Upper lobe of left lung (tissue), 4 donors: ENCODE data around the gene CD163L1.
"Not testable (repeated sequence)": the region's sequence is repeated elsewhere in the genome, so short reads cannot be mapped to it uniquely, and the experiment has no call there.

Experiments
- EP300 ChIP-seq, 4 donors: sonication (generic); formaldehyde crosslinking; IDR thresholded peaks; one replicate each; pipeline ENCODE4 v1.5.1; 2017; ENCODE audit warnings: antibody characterized with exemption in 4 of 4, control low read depth in 2 of 4
- POLR2A ChIP-seq, 4 donors: fragments of 450-650 bp; IDR thresholded peaks; one replicate each; pipeline ENCODE4 v1.5.1; 2016 to 2017; ENCODE audit warnings: antibody characterized with exemption in 4 of 4, mild to moderate bottlenecking in 2 of 4
- TF ChIP-seq, protein P1 (sequence below), 6 experiments: fragments of 450-650 bp in 4 of 6; fragments of 200-600 bp in 2 of 6; sonication (generic) in 2 of 6; IDR thresholded peaks; one replicate each; pipeline ENCODE4 v1.5.1; 2016 to 2019; ENCODE audit warnings: antibody characterized with exemption in 6 of 6

DNA sequence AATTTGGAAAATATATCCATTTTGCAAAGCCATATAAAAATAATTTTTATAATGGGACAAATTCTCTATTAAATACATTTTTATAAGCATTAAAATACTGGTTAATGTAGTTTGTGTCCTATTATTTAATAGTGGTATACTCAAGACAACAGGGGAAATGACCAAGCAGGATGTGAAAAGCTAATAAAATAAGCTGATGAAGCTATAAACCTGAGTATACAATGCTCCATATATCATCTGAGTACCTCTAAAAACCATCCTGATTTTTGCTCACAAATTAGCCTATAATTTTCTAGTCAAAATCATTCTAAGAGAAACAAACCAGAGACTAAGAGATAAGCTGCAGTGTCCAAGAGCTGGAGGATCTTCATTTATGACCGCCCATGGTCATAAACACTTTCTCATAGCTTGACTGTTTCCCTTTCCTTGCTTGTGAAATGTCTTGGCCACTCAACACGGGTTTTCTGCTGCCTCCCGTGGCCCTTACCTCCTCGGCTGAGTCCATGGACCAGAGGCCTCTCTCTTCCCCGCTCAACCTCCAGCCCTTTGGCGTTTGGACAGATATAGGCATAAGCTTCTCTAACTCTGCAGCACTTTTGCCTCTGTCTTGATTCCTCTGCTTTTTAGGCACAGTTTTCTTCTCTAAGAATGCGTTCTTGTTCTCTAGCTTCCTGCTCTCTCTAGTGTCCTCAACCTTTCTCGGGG is 5.5 kb downstream of the CD163L1 start:
- TF ChIP-seq, protein P1, sequence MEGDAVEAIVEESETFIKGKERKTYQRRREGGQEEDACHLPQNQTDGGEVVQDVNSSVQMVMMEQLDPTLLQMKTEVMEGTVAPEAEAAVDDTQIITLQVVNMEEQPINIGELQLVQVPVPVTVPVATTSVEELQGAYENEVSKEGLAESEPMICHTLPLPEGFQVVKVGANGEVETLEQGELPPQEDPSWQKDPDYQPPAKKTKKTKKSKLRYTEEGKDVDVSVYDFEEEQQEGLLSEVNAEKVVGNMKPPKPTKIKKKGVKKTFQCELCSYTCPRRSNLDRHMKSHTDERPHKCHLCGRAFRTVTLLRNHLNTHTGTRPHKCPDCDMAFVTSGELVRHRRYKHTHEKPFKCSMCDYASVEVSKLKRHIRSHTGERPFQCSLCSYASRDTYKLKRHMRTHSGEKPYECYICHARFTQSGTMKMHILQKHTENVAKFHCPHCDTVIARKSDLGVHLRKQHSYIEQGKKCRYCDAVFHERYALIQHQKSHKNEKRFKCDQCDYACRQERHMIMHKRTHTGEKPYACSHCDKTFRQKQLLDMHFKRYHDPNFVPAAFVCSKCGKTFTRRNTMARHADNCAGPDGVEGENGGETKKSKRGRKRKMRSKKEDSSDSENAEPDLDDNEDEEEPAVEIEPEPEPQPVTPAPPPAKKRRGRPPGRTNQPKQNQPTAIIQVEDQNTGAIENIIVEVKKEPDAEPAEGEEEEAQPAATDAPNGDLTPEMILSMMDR (IDR thresholded peaks at IDR 0.05) = not testable (repeated sequence)
- TF ChIP-seq EP300, POLR2A (IDR thresholded peaks at IDR 0.05): not testable (repeated sequence)
